NCI-H748 (cell line): ENCODE data around the gene HTD2.
"Not testable (repeated sequence)": the region's sequence is repeated elsewhere in the genome, so short reads cannot be mapped to it uniquely, and the experiment has no call there.

Experiments used
- DNase-seq: peaks from one replicate; lab custom pipeline; 2025; ENCODE audit not compliant: unreplicated experiment; lab: John Stamatoyannopoulos, UW

HTD2 gene

GRCh38 chr3:58305882-58306711, at the start of gene HTD2, which contains the start of gene RPP14:
Gene HTD2, plus strand, starts transcription at chr3:58306520. Its CDS starts 11,094 bp downstream, at chr3:58317614.
Gene RPP14, plus strand, starts transcription at chr3:58306245. Its CDS starts 4,085 bp downstream, at chr3:58310330.
- DNase-seq = peak; percentile 93

DNA sequence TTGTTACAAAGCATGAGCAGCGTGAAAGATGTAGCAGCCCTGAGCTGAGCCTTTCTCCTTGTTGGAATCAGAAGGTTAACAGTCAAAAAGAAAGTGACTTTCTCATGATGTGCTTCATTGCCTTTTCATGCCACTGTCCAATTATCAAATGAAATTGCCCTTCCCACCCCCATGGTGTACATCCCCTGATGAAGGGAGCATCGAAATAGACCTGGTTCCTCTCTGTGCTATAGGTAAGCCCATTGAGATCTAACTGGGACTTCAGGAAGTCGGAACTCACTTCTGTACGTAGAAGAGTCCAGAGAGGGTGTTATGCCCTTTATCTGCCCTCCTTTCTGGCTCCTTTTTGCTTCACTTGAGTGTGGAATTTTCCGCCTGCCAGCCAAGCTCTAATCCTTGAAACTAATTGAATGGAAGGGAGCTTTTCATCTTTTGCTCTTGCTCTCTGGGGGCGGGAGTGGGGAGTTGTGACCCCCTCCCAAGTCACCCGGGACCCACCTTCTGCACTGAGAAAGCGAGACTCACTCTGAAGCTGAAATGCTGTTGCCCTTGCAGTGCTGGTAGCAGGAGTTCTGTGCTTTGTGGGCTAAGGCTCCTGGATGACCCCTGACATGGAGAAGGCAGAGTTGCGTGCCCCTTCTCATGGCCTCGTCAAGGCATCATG, 47.8 kb upstream of the HTD2 start:
- no peak for DNase-seq

DNA sequence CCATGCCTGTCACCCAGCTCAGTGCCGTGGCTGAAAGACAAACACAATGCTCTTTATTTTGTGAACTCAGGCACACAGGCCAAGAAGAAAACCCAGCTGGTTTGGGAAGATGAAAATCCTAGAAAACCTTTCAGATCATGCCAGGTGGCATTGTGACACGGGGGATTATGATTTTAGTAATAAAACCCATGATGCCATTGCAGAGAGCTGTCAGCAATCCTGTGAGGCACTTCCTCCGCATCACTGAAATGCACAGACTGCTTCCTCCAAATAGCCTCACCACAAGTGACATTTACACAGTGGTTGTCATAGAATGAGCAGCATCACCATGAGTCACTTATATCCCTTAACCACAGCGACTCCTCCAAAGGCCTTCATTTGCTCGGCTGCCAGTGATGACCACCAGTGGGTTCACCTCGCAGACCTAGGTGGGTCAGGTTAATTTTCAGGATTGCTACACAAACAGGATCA, 46.0 kb upstream of the HTD2 start:
- DNase-seq = no peak

DNA sequence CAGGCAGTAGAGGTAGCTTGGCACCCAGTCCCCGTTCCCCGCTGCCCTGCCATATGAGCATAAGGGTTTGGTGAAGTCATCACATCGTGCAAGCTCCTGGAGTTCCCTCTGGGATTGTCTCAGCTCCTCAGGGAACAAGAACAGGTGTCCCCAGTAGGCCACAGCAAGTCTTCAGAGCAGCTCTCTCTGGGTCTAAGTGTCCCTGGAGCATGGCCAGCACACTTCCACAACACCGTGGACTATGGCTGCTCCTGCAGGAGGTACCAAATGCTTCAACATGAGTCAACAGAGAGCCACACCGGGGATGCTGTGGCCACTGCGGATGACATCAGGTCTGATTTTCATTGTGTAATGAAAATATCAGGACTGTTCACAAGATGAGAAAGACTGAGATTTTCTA, 45.6 kb upstream of the HTD2 start:
- DNase-seq = no peak

- no peak for DNase-seq
Measured at GRCh38 chr3:58261954-58262666, 44.2 kb upstream of the HTD2 start.

DNA sequence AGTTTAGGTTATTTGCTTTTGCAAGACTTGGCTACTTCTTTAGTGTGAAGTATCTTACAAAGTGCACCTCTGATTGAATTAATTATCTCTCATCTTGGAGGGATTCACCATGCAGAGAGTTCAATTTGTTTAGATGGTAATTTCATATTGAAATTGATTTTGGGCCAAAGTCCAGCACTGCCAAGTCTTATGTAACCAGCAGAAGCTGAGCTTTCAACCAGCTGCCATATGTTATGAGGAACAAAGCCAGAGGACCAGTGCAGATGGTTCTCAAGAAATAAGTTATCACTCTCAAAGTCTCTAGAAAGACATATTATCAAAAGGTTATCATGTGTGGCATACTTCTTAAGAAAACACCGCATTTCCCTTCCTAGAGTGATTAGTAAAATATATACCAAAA, 39.7 kb upstream of the HTD2 start:
- DNase-seq = no peak

DNA sequence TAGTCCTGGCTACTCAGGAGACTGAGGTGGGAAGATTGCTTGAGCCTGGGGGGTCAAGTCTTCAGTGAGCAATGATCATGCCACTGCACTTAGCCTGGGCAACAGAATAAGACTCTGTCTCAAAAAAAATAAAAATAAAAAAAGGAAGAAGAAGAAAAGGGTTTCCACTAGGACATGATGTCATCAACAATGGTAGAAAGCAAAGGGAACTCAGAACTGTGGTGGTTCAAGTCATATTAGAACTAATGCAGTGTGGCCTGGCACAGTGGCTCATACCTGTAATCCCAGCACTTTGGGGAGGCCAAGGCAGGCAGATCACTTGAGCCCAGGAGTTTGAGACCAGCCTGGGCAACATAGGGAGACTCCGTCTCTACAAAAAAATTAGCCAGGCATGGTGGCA, 38.8 kb upstream of the HTD2 start:
- not testable (repeated sequence) for DNase-seq

DNA sequence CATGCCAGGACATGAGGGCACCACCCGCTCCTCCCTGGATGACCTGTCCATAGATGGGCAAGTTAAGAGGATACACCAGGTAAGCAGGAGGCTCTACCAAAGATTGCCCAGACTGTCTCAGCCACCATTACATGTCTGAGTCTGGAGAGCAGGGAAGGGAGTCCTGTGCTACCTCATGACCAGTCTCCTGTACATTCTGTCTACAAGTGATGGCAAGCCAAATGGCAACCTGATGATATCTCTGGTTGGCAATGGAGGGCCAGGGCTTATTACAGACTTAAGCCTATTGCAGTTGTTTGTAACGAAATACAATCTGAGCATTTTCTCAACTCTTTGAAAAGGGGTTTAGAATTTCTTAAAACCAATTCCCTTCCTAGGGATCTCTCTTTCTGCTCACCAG, 37.0 kb upstream of the HTD2 start:
- DNase-seq = no peak

- no peak for DNase-seq
Measured at GRCh38 chr3:58270485-58270884, 35.8 kb upstream of the HTD2 start.

DNA sequence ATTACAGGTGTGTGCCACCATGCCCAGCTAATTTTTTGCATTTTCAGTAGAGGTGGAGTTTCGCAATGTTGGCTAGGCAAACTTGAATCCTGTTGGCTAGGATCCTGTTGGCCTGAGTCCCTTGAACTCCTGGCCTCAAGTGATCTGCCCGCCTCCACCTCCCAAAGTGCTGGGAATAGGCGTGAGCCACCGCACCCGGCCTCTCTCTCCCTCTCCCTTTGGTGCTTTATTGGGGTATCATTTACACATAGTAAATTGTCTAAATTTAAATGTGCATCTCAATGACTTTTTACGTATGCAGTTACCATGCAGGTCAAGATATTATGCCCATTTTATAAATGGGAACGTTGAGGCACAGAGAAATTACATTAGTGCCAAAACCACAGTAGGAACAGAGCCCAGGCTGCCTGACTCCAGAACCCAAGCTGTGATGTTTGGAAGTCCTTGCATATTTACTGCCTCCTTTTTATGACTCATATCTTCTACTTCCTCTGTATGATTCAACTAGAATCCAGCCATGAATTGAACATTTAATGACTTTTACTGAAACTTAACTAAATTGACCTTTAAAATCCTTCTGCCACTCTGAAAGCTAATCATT, 34.3 kb upstream of the HTD2 start:
- no peak for DNase-seq

DNA sequence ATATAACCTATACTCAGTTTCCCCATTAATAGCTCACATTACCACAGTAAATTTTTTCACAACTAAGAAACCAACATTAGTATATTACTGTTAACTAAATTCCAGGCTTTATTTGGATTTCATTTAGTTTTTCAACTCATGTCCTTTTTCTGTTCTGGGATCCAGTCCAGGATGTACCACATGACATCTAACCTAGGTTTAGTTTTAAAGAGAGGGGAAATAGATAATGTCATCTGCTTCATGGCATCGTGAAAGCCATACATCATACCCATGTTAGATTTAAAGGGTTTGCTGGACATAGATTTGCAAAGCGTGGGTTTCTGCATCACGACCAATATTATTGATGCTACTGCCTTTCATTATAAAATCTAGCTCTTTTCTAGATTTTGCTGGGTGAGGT, 33.4 kb upstream of the HTD2 start:
- no peak for DNase-seq

DNA sequence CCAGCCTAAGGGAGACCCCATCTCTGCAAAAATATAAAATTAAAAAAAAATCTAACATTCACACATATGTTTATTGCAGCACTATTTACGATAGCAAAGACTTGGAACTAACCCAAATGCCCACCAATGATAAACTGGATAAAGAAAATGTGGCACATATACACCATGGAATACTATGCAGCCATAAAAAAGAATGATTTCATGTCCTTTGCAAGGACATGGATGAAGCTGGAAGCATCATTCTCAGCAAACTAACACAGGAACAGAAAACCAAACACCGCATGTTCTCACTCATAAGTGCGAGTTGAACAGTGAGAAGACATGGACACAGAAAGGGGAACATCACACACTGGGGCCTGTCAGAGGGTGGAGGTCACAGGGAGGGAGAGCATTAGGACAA, 33.0 kb upstream of the HTD2 start:
- DNase-seq = not testable (repeated sequence)

DNA sequence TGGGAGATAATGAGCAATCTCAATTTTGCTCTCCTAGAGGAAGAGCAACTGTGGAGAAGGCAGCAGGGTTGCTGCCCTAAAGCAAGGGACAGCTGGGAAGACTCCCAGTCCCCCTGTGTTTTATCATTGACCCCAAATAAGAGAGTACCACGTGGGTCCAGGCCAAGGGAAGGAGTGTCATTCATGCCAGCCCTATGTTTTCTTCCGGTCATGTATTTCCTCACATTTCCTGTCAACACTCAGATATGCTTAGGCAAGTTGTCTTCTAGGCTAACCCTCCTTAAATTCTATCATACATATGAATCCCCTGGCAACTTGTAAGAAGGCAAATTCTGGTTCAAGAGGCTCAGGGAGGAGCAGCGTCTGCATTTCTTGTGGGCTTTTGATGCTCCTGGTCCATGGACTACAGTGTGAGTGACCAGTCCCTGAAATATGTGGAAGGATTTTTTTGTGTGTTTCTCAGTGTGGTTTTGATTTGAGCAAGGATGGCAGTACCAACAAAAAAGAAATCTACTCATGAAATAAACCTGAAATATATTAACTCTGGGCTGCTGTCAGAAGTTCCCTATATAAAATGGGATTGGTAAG, 32.2 kb upstream of the HTD2 start:
- DNase-seq = no peak

GRCh38 chr3:58281069-58281468, 25.3 kb upstream of the HTD2 start:
- no peak for DNase-seq

GRCh38 chr3:58285334-58285733, 21.0 kb upstream of the HTD2 start:
- DNase-seq = no peak

- no peak for DNase-seq
Measured at GRCh38 chr3:58287354-58287753, 19.0 kb upstream of the HTD2 start.

GRCh38 chr3:58288011-58288728, 18.1 kb upstream of the HTD2 start:
- no peak for DNase-seq

DNA sequence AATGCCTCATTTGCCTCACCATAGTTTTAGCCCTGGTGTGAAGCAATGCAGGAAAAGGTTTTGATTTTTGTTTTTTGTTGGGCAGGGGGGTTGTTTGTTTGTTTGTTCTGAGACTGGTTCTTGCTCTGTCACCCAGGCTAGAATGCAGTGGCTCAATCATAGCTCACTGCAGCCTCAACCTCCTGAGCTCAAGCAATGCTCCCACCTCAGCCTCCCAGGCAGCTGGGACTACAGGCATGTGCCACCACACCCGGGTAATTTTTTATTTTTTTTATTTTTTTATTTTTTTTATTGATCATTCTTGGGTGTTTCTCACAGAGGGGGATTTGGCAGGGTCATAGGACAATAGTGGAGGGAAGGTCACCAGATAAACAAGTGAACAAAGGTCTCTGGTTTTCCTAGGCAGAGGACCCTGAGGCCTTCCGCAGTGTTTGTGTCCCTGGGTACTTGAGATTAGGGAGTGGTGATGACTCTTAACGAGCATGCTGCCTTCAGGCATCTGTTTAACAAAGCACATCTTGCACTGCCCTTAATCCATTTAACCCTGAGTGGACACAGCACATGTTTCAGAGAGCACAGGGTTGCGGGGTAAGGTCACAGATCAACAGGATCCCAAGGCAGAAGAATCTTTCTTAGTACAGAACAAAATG, 17.2 kb upstream of the HTD2 start:
- not testable (repeated sequence) for DNase-seq

GRCh38 chr3:58290446-58290845, 15.9 kb upstream of the HTD2 start:
- not testable (repeated sequence) for DNase-seq
